GM20000 (cell line): ENCODE results near the gene TP53AIP1.

Source experiments
- DNase-seq: peaks from one replicate; pipeline ENCODE4 v3.0.0; 2012; ENCODE audit warnings: low spot score
- TF ChIP-seq, protein P1 (sequence below): IDR thresholded peaks from 2 replicates; pipeline ENCODE4 v1.5.1; 2012; ENCODE audit warnings: mild to moderate bottlenecking, control low read depth; ENCODE audit errors: extremely low read depth, missing control alignments

TP53AIP1 gene

DNA sequence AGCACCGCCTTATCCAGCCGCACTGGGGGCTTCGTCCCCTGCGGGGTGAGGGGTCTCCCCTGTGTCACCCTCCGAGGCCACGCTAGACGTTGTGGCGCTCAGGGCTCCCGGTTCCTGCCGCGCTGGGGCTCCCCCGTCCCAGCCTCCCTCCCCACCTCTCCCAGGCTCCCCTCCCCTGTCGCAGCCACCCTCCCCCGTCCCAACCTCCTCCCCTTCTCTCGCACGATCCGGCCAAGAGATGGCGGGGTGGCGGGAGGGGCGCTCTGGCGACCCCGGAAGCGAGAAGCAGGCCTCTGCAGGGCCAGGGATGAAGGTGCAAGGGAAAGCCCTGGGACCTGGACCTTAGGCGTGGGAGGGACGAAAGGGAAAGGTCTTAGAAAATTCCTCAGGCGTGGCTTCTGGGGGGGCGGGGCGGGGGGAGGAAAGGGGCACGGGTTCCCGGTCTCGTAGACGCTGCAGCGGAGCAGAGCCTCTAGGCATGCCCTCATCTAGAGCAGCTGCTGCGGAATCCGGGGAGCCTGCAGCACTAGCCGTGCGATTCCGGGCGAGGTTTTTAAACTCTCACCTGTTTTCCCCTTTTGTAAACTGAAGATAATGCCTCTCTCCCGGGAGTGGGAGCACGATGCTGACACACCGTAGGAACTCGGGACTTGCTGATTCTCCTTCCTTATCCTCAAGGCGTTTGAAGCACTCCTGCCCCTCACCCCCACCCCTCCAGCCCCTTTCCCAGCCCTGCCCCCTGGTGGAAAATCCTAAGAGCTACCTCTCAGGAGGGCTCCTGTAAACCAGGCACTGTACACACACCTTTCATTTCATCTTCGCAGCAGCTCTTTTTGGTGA is 37.1 kb downstream of the TP53AIP1 start:
- DNase-seq, result peak; percentile 70
- TF ChIP-seq, protein P1, sequence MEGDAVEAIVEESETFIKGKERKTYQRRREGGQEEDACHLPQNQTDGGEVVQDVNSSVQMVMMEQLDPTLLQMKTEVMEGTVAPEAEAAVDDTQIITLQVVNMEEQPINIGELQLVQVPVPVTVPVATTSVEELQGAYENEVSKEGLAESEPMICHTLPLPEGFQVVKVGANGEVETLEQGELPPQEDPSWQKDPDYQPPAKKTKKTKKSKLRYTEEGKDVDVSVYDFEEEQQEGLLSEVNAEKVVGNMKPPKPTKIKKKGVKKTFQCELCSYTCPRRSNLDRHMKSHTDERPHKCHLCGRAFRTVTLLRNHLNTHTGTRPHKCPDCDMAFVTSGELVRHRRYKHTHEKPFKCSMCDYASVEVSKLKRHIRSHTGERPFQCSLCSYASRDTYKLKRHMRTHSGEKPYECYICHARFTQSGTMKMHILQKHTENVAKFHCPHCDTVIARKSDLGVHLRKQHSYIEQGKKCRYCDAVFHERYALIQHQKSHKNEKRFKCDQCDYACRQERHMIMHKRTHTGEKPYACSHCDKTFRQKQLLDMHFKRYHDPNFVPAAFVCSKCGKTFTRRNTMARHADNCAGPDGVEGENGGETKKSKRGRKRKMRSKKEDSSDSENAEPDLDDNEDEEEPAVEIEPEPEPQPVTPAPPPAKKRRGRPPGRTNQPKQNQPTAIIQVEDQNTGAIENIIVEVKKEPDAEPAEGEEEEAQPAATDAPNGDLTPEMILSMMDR, result no peak

DNA sequence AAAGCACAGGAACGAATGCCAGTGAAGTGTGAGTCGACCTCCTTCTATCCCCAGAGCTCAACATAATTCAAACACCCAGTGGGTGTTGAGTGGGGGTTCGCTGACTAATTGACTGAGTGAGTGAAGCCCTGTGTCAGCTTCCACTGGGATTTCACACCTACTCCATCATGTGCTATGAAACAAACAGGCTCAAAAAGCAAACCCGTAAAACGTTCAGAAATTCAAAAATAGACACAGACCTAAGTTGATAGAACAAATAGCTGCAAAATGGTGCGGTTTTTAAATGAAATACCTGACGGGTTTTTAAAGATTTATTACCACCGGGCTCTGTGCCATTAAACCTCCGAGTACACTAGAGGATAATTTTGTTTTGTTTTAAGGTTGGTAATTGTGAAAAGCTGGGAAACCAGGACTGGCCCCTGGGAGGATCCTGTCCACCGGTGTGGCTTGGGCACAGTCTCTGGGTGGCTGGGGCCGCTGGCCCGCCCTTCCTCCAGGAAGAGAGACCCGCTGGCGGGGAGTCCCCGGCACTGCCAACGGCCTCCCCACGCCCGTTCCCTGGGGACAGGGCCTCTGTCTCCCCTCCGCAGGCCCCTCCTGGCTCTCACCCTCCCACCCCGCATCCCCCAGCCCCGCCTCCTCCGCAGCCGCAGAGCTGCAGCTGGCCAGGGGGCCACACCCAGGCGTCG is 37.9 kb downstream of the TP53AIP1 start:
- peak; percentile 67 for DNase-seq
- TF ChIP-seq, protein P1, result no peak

DNA sequence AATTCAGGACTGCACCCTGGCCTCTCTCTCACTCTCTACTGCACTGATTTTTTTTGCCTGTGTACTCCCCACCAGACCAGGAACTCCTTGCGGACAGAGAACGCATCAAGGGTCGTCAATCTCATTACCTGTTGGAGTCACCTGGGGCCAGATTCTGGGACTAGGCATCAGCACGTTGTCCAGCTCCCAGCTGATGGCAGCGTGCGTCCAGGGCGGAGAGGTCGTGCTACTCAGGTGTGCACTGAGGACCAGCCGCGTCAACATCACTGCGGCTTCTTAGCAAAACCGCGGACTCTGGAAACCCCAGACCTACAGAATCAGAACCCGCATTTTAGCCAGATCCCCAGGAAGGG is 38.4 kb downstream of the TP53AIP1 start:
- no peak for DNase-seq
- TF ChIP-seq, protein P1, result no peak

DNA sequence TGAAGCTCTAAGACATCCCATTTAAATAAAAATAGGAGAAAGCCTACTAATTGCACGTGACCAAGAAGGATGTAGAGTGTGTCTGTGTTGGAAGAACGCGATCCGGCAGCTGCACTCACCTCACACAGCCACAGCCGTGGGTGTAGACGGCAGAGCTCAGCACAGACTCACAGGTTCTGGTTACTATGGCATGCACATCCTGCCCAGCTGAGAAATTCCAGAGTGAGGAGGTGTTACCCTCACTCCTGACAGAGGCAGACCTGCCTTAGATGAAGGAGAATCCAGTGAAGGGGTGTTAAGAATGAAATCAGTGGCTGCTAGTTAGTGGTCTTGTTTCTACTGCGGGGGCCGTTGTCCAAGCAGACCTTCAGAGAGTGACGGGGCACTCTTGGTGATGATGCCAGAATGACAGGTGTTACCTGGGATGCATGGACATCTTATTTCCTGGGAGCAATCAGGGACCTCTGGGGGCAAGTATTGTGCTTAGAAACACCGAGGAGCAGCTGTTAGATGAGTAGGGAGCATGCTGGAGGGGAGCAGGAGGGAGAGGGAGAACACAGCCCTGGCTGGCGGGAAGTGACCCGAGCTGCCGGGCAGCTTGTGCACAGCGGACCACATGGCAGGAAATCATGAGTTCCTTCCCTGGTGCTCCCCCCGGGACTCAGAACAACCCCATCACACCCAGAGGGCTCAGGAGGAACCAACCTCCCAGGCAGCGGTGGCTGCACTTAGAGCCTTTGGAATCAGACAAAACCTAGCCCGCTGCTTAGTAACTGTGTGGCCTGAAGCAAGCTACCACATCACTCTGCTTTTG is 39.2 kb downstream of the TP53AIP1 start:
- DNase-seq, result no peak
- TF ChIP-seq, protein P1, result no peak

DNA sequence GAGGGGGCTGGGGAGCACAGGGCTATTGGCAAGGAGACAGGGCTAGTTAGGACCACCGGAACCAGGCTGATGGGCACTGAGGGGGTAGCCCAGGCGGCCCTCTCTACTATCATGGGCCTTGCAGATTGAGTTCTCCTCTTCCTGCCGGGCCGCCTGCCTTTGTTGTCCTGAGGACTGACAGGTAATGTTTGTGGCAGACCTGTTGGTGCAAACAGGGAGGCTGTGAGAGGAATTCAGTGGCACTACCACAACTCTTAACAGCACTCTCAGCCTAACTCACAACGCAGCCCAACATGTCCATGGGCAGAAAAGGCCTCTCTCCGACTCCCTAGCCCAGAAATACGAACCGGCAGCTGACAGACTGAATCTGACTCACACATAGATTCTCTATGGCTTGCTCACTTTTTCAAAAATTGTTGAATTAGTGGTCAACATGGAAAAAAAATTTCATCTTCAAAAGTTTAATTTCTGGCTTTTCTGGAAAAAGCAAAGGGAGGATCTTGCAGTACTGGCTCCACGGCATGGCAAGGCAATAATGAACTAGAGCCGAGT is 40.1 kb downstream of the TP53AIP1 start:
- DNase-seq, result no peak

DNA sequence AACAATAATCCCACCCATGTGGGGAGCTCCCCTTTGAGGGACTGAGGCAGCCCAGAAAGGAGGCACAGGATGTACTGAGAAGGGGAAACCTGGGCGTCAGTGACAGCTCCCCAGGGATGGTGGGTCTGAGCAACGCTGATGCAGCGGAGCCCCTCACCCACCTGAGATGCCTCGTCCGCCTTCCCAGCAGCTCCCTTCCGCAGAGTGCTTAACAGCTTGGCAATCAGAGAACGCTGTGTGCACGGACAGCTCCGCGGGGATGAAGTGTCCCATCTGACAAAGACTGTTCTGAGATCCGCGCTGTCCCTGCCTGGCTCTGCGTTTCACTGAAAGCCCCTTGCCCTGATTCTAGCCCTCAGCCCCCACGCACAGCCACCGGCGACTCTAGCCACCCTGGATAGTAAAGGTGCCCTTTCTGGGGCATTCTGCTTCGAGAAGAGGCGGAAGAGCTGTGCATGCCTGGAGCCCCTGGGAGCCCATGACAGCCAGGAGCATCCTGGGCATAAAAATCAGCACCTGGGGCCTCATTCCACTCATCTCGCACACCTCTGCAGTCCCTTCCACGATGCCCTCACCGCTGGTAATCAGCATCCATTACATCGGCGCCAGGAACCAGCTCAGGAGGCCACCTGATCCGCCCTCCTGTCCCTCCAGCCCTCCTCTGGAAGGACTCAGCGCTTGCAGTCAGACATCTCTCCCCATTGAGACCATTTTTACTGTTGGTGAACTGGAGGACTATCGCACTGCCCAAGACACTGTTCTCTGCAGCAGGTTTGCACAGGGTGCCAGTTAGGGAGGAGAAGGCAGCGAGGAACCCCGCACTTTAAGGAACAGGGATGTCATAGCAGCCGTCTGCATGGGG is 40.8 kb downstream of the TP53AIP1 start:
- no peak for DNase-seq
- TF ChIP-seq, protein P1, result no peak

More for the DNA sequence above, 40.1 kb downstream of the TP53AIP1 start:
- TF ChIP-seq, protein P1, result no peak
